Smooth muscle cell of the brain vasculature (primary cell): ENCODE data around the gene ADGRG1.

Source experiments
- DNase-seq: peaks from one replicate; pipeline ENCODE4 v3.0.0-alpha.2; 2012; ENCODE audit warnings: low read depth, low spot score

The ADGRG1 gene

GRCh38 chr16:57648581-57649442 lies 20.4 kb downstream of the ADGRG1 start:
- peak; percentile 50 for DNase-seq

- DNase-seq: no peak
These were observed 21.0 kb downstream of the ADGRG1 start for GRCh38 chr16:57649443-57649751.

DNA sequence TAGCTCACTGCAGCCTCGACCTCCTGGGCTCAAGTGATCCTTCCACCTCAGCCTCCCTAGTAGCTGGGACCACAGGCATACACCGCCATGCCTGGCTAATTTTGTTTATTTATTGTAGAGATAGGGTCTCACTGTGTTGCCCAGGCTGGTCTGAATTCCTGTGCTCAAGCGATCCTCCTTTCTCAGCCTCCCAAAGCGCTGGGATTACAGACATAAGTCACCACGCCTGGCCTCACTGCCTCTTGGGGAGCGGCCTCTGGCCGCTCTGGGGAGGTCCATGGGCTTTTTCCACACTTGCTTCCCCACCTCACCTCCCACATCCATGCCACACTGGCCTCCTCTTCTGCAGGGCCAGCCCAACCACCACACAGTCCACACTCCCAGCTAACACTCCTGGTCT lies 21.4 kb downstream of the ADGRG1 start:
- DNase-seq: no peak

DNA sequence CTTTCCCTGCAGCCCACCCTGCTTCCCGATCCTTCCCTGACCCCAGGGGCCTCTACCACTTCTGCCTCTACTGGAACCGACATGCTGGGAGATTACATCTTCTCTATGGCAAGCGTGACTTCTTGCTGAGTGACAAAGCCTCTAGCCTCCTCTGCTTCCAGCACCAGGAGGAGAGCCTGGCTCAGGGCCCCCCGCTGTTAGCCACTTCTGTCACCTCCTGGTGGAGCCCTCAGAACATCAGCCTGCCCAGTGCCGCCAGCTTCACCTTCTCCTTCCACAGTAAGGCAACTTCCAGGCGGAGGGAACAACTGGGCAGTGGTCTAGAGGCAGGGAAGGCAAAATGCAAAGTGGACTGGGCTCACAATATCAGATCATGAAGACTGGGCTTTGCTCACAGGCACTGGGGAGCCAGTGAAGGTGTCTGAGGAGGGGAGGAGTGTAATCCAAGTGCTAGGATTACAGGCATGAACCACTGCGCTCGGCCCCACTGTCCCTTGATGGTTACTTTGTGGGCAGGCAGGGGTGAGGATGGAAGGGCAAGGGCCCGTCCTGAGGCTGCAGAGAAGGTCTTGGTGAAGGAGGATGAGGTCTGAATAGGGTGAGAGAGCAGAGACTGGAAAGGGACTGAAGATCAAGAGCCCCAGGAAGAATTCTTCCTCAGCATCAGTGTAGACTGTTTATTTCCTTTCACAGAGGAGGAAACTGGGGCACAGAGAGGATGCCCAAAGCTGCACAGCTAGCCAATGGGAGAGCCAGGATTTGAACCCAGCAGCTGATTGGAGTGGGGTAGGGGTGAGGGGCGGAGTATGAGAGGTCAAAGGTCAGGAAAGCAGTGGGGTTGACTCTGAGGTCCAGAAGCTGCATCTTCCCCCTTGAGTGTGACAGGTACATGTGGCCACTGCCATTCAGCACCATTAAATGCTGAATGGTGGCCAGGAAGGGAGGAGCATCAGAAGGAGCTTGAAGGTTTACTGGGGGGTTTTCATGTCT lies 23.2 kb downstream of the ADGRG1 start:
- no peak for DNase-seq

DNA sequence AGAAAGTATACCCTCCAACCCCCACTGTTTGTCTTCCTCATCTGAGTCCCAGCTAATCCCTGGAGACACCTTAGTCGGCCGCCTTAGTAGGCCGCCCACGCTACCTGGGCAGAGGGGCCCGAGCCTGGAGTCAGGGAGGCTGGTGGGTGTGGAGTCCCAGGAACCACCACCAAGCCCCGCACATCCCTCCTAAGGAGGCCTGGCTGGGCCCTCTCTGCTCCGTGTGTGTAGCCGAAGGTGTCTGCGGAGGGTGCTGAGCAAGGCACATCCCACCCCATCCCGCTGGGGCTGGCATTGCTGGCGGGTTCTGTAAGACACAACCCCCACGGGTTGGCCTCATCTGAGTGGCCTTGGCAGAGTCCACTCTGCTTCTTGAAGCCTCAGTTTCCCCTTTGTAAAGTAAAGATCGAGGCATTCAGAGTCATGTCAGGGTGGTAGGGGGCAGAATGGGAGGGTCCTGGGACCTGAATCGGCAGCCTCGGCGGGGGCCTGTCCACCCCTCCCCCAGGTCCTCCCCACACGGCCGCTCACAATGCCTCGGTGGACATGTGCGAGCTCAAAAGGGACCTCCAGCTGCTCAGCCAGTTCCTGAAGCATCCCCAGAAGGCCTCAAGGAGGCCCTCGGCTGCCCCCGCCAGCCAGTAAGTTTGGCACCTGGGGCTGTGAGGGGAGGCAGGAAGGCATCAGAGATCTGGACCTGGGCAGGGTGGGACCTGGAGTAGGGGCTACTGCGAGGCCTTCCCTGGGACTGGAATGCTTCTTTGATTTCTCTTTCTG lies 24.5 kb downstream of the ADGRG1 start:
- no peak for DNase-seq

DNA sequence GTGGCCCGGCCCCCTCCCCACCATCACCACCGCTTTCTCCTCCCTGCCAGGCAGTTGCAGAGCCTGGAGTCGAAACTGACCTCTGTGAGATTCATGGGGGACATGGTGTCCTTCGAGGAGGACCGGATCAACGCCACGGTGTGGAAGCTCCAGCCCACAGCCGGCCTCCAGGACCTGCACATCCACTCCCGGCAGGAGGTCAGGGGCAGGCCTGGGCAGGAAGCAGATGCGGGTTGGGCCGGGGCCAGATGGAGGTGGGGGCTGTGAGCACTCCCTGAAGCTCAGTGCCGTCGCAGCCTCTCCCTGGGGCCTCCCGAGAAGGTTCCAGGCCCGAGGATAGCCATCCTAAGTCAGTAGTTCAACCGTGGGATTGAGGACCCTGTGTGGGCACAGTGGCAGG lies 25.5 kb downstream of the ADGRG1 start:
- no peak for DNase-seq

DNA sequence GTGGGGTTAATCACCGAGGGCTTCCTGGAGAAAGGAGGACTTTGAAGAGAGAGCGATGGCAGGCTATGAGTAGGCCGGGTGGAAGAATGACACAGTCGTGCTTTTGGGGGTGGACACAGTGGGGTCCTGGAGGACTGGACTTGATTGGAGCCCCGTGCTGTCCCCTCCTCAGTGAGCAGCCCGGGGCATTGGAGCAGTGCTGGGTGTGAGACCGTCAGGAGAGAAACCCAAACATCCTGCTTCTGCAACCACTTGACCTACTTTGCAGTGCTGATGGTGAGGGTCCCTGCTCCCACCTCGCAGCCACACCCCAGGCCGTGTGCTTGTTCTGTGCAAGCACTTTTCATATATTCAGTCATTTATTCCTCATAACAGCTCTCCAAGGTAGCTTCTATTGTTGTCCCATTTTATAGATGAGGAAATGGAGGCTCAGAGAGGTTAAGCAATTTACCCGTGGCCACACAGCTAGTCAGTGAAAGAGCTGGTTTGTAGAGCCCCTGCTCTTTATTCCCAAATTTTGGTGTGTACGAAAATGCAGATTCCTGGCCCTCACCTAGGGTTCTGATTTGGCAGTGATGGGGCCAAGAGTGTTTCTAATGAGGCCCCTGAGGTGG lies 28.0 kb downstream of the ADGRG1 start:
- no peak for DNase-seq

DNA sequence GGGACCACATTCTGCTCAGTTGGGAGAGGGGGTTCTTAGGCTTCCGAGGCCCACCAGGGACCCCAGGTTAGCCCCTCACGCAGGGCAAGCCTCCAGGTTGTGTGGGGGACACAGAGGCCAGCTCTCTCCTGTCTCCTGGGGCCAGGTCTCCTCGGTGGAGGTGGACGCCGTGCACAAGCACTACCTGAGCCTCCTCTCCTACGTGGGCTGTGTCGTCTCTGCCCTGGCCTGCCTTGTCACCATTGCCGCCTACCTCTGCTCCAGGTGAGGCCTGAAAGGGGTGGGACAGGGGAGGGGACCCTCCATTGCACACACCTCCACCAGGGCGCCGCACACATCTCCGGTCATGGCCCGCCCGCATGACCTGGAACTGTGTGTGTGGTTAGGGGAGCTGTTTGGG lies 28.8 kb downstream of the ADGRG1 start:
- no peak for DNase-seq

GRCh38 chr16:57658130-57658877 lies 29.9 kb downstream of the ADGRG1 start:
- no peak for DNase-seq

- DNase-seq: no peak
These were observed 30.6 kb downstream of the ADGRG1 start for GRCh38 chr16:57658878-57659674.

- DNase-seq: no peak
These were observed 32.5 kb downstream of the ADGRG1 start for GRCh38 chr16:57660715-57661463.

GRCh38 chr16:57661510-57661909 lies 33.1 kb downstream of the ADGRG1 start:
- no peak for DNase-seq

DNA sequence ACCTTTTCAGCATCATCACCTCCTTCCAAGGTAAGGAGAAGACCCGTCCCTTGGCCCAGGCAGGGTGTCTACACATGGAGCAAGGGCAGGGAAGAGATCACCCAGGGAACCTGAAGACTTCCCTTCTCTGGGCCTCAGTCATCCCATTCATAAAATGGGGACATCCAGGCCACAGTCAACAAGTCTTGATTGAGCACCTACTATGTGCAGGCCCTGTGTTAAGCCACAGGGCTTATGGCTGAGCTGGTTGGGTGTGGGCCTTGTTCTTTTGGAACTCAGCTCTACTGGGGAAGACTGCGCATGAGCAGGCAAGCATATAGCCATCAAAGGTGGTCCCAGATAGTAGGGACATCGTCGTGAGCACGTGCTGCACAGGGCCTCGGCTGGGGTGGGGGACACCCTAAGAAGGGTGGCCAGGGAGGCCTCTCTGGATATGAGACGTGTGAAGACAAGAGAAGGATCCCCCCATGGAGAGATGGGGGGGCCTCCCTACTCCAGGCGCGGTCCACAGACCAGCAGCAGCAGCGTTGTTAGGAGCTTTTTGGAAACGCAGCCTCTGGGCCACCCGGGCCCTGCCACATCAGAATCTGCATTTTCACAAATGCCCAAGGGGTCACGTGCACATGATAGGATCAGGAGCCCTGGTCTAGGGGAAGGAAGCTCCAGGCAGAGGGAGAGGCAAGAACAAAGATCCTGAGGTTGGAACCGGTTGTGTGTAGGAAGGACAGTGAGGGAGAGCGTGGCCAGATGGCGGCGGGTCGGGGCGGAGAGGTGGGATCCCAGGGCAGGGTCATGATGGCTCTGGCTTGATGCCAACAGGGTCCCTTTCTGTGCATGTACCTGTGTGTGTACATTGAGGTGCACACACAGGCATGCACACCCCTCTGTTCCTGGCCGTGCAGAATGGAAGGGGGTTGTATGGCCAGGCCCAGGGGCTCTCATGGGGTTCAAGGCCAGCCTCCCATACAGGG lies 33.8 kb downstream of the ADGRG1 start:
- no peak for DNase-seq

- DNase-seq: no peak
These were observed 35.0 kb downstream of the ADGRG1 start for GRCh38 chr16:57663436-57663835.

GRCh38 chr16:57663917-57664661 lies 35.7 kb downstream of the ADGRG1 start:
- no peak for DNase-seq

DNA sequence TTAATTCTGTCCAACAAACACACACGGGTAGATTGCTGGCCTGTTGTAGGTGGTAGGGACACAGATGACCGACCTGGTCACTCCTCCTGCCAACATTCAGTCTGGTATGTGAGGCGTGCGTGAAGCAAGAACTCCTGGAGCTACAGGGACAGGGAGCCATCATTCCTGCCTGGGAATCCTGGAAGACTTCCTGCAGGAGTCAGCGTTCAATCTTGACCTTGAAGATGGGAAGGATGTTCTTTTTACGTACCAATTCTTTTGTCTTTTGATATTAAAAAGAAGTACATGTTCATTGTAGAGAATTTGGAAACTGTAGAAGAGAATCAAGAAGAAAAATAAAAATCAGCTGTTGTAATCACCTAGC lies 36.2 kb downstream of the ADGRG1 start:
- no peak for DNase-seq

GRCh38 chr16:57665541-57665940 lies 37.1 kb downstream of the ADGRG1 start:
- no peak for DNase-seq
